Endometrium (tissue), 2 donors: ENCODE data around the gene C18orf63.

Source experiments
- FAIRE-seq: peaks from 2 replicates; lab custom pipeline; 2012; peaks lifted over from hg19 to GRCh38; lab: Jason Lieb, UNC
- donor health status: control.
- donor health status: control.

C18orf63 gene

DNA sequence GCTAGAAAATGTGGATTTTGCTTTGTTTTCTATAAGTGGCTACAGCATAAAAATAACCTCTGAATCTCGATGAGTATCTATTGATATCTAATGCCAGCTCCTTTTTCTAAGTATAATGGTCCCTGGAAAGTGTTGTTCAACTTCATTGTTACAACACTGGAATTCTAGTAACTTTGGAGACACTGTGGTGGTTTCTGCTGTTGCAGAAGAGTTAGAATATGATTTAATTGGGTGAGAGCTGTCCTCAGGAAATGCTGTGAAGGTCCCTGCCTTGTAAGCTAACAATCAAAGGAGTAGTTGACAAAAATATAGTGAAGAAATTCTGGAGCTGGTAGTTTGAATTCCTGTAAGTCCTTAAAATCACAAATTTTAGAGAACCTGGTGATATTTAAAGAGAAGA is 62.1 kb downstream of the C18orf63 start:
- no peak for FAIRE-seq

GRCh38 chr18:74378179-74378682 is 62.6 kb downstream of the C18orf63 start:
- FAIRE-seq = no peak

- FAIRE-seq = no peak
Observed at GRCh38 chr18:74380916-74381315, 65.3 kb downstream of the C18orf63 start.

GRCh38 chr18:74381621-74382295 is 66.1 kb downstream of the C18orf63 start:
- no peak for FAIRE-seq

GRCh38 chr18:74382481-74383017 is 66.9 kb downstream of the C18orf63 start:
- FAIRE-seq = no peak

- no peak for FAIRE-seq
Observed at GRCh38 chr18:74387383-74387782, 71.7 kb downstream of the C18orf63 start.

- no peak for FAIRE-seq
Observed at GRCh38 chr18:74388227-74388626, 72.6 kb downstream of the C18orf63 start.

- FAIRE-seq = no peak
Observed at GRCh38 chr18:74389171-74389927, 73.7 kb downstream of the C18orf63 start.

- no peak for FAIRE-seq
Observed at GRCh38 chr18:74389991-74390390, 74.4 kb downstream of the C18orf63 start.

DNA sequence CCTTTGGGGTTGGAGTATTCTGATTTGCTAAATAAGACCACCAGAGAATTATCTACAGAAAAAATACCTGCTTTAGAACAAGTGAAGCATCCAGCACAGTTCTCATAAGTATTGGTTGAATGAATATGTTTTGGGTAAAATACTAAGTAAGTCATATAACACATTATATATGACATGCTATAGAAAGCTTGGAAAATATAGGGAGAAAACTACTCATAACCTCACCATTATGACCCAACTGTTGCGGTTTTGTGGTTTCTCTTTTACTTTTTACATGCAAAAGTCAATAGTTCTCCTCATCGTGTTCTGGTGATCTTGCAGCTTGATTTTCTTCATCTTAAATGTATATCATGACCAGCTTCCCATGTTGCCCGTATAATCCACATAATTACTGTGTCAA is 75.3 kb downstream of the C18orf63 start:
- no peak for FAIRE-seq

- FAIRE-seq = no peak
Observed at GRCh38 chr18:74392323-74392722, 76.7 kb downstream of the C18orf63 start.

- no peak for FAIRE-seq
Observed at GRCh38 chr18:74395006-74395405, 79.4 kb downstream of the C18orf63 start.

DNA sequence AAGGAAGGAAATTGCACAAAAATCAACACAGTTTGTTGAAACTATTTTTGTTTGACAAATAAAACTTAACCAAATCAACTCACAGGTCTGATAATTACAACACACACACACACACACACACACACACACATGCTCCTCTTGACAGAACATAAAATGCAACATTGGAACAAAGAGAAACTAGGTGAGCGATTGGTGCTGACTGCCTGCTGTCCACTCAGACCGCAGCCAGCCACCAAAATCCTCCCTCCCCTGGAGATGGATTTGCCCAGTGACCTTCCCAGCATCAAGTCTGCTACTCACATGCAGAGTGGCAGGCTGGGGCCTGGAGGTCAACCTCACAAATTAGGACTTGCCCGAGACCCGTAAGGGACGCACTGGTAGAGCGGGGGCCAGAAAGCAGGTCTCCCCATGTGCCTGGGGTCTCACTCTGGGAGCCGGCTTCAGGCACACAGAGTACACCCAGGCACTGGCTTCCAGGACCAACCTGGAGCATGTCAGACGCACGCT is 80.1 kb downstream of the C18orf63 start:
- FAIRE-seq = no peak

- no peak for FAIRE-seq
Observed at GRCh38 chr18:74396171-74397169, 80.8 kb downstream of the C18orf63 start.

- no peak for FAIRE-seq
Observed at GRCh38 chr18:74397572-74397971, 81.9 kb downstream of the C18orf63 start.

DNA sequence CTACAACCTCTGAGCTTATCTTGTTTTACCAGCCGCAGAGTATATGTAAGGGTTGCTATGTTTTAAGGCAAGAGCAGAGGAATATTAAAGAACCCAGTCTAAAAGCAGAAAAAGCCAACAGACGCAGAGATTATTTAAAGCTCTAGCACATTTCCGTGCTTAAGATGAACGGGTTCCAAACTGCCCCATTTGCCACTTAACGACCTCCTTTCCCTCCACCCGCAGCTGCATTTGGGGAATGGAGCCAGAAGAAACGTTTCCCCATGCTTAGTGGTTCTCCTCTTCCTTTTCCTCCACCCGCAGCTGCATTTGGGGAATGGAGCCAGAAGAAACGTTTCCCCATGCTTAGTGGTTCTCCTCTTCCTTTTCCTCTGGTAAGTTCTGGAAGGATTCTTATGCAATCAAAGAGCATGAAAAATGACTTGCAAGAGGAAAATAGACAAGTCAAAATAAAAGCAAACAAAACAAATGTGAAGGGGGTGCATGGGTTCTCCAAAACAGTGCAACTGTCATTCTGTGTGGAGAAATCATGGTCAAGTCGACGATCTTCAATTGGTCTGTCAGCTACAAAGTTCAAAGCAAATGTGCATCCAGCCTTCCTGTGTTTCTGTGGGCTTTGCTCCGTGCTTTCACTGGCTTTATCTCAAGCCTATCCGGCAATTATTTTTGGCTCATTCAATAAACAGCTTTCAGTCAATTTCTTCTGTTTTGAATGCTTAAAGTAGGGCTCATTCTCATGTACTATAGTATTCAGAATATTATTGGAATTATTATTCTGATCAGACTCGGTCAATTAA is 83.7 kb downstream of the C18orf63 start:
- FAIRE-seq = no peak

DNA sequence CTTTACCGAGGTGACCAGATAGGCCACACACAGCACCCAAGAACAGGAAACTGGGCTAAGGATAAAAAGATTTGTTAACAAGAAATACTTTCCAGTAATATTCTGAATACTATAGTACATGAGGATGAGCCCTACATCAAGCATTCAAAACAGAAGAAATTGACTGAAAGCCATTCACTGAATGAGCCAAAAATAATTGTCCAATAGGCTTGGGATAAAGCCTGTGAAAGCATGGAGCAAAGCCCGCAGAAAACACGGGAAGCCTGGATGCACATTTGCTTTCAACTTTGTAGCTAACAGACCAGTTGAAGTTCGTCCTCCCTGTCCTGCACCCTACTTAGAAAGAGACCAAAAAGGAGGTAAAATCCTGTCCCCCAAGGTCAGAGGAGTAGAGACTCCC is 85.2 kb downstream of the C18orf63 start:
- no peak for FAIRE-seq

GRCh38 chr18:74402806-74403433 is 87.3 kb downstream of the C18orf63 start:
- FAIRE-seq = no peak

DNA sequence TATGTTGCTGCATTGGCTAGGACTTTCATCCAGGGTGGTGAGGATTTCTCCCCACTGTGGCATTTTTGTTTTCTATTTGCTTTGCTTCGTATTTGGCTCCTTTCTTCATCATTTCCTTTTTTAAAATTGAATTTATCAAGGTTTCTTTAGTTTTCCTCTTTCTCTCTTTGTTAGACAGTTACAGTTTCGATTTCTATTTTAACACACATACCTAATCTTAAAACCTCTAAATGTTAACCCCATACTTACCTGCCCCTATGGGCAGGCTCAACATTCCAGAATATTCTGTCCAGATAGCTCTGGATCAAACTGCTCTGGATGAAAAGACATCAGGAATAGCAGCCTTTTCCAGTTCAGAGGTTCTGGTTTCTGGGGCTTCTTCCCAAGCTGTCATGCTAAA is 92.2 kb downstream of the C18orf63 start:
- FAIRE-seq = no peak
